GM18519 (cell line): ENCODE measurements around the gene LONP1.
"Not testable (repeated sequence)": the region's sequence is repeated elsewhere in the genome, so short reads cannot be mapped to it uniquely, and the experiment has no call there.

ENCODE experiments used
- ATAC-seq: cut with Tn5 transposase; IDR thresholded peaks from one replicate; pipeline ENCODE4 v1.9.1; 2021; ENCODE audit warnings: mild to moderate bottlenecking, moderate library complexity; ENCODE audit not compliant: unreplicated experiment, low FRiP score

Gene LONP1

GRCh38 chr19:5719961-5720790, at the start of gene LONP1, which contains the start of gene CATSPERD:
Gene LONP1, minus strand, starts transcription at chr19:5720146. Its CDS starts 14 bp downstream, at chr19:5720132.
Gene CATSPERD, plus strand, starts transcription at chr19:5720637. Its CDS starts 101 bp downstream, at chr19:5720738.
- ATAC-seq, result peak; percentile 70

- ATAC-seq, result no peak
These were observed 48.0 kb upstream of the LONP1 start for GRCh38 chr19:5767949-5768348.

- ATAC-seq, result no peak
These were observed 45.3 kb upstream of the LONP1 start for GRCh38 chr19:5765220-5765619.

GRCh38 chr19:5762608-5763217, 42.8 kb upstream of the LONP1 start:
- ATAC-seq, result no peak

- ATAC-seq, result no peak
These were observed 33.8 kb upstream of the LONP1 start for GRCh38 chr19:5753743-5754142.

GRCh38 chr19:5751709-5752108, 31.8 kb upstream of the LONP1 start:
- ATAC-seq, result no peak

GRCh38 chr19:5749505-5749904, 29.6 kb upstream of the LONP1 start:
- no peak for ATAC-seq

GRCh38 chr19:5748920-5749319, 29.0 kb upstream of the LONP1 start:
- not testable (repeated sequence) for ATAC-seq

- ATAC-seq, result not testable (repeated sequence)
These were observed 25.1 kb upstream of the LONP1 start for GRCh38 chr19:5744999-5745398.

GRCh38 chr19:5743630-5744029, 23.7 kb upstream of the LONP1 start:
- ATAC-seq, result no peak

GRCh38 chr19:5742051-5742450, 22.1 kb upstream of the LONP1 start:
- ATAC-seq, result no peak

- ATAC-seq, result no peak
These were observed 18.5 kb upstream of the LONP1 start for GRCh38 chr19:5738423-5738822.

- ATAC-seq, result not testable (repeated sequence)
These were observed 13.2 kb upstream of the LONP1 start for GRCh38 chr19:5733172-5733571.

- no peak for ATAC-seq
These were observed 7.6 kb upstream of the LONP1 start for GRCh38 chr19:5727453-5728050.

- no peak for ATAC-seq
These were observed 529 bp downstream of the LONP1 start for GRCh38 chr19:5719274-5719960.

GRCh38 chr19:5718579-5719273, 1.2 kb downstream of the LONP1 start:
- no peak for ATAC-seq

GRCh38 chr19:5718037-5718578, 1.8 kb downstream of the LONP1 start:
- ATAC-seq, result no peak

- ATAC-seq, result no peak
These were observed 2.6 kb downstream of the LONP1 start for GRCh38 chr19:5717215-5717935.

GRCh38 chr19:5714816-5715215, 5.1 kb downstream of the LONP1 start:
- ATAC-seq, result no peak
